ENCODE results near the gene LY6G6C. TPM values are rescaled to one million over a fixed set of nuclear protein-coding genes. Genes with fewer than 3 reads are reported as not detected.

Gene LY6G6C
- total RNA-seq, 1 donor from 2014 or later, result not detected

GRCh38 chr6:31741815-31742214 lies 20.3 kb upstream of the LY6G6C start:
- no peak for DNase-seq (ENCODE audit: low spot score)

GRCh38 chr6:31740397-31741223 lies 19.1 kb upstream of the LY6G6C start:
- no peak for DNase-seq (ENCODE audit: low spot score)

DNA sequence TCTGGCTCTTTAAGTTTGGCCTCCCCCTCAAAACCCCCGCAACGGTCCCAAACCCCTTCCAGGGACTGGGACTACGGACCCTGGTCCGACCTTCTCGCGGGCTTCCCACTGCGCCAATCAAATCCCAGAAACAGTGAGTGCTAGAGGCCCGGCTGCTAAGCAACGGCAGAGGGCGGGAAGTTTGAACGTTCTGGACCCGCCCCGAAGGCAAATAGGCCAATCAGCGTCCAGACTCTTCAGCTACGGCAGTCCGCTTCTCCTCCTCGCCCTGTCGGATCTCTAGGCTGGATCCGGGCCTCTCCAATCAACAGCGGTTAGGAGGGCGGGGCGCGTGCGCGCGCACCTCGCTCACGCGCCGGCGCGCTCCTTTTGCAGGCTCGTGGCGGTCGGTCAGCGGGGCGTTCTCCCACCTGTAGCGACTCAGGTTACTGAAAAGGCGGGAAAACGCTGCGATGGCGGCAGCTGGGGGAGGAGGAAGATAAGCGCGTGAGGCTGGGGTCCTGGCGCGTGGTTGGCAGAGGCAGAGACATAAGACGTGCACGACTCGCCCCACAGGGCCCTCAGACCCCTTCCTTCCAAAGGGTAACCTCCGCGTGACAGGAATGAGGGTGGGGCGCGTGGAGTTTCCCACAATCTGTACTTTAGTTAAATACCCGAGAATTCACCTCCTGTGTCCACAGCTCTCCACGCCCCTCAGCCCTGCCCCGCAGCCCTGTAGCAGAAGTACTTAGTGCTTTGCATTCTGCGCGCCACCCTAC lies 18.3 kb upstream of the LY6G6C start, which contains the start of gene MSH5:
Gene MSH5 (plus strand): TSS at position 367 of the 758 bp plus-strand sequence. CDS start 462 bp downstream, outside the sequence.
- peak; percentile 98 for DNase-seq (ENCODE audit: low spot score)

GRCh38 chr6:31737991-31738979 lies 16.7 kb upstream of the LY6G6C start:
- peak; percentile 79 for DNase-seq (ENCODE audit: low spot score)

DNA sequence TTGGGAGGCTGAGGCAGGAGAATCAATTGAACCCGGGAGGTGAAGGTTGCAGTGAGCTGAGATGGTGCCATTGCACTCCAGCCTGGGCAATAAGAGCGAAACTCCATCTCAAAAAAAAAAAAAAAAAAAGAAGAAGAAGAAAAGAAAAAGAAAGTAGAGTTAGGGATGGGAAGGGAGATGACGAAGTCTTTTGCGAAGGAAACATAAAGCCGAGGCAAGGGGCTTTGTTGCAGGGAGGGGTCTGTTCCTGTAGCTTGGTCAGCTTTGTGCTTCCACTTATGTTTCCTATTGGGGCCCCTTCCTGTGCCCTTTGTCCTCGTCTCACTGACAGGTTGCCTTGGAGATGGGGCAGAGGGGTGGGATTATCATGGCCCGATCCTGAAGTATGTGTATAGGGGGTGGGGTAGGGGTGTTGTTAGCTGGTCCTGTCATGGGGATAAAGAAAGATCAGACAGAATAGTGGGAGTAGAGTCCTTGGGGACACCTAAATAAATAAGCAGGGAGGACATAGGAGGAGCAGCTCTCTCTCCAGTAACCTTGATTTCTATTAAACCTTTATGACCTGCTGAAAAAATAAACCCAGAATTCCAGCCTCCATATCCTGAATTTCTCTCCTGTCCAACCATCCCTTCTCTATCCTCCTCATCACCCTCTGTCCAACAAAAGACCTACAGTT lies 15.9 kb upstream of the LY6G6C start:
- DNase-seq (ENCODE audit: low spot score), result no peak

DNA sequence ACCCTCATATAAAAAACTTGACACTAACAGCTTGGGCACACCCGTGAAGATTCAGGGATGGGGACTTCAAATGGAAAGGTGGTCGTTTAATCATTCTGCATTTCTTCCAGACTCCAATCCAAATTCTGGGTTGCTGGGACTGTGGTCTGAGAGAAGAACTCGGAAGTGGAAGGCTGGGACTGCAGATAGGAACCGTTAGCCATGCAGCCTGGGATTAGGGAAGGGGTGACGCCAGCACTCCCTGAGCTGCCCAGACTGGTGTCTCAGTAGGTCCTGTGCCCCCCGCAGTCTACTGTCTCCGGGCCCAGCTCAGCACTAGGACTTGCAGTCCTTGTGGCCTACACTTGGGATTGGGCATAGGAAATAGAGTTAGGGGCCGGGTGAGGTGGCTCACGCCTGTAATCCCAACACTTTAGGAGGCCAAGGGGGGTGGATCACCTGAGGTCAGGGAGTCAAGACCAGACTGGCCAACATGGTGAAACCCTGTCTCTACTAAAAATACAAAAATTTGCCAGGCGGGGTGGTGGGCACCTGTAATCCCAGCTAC lies 15.3 kb upstream of the LY6G6C start:
- DNase-seq (ENCODE audit: low spot score), result no peak

DNA sequence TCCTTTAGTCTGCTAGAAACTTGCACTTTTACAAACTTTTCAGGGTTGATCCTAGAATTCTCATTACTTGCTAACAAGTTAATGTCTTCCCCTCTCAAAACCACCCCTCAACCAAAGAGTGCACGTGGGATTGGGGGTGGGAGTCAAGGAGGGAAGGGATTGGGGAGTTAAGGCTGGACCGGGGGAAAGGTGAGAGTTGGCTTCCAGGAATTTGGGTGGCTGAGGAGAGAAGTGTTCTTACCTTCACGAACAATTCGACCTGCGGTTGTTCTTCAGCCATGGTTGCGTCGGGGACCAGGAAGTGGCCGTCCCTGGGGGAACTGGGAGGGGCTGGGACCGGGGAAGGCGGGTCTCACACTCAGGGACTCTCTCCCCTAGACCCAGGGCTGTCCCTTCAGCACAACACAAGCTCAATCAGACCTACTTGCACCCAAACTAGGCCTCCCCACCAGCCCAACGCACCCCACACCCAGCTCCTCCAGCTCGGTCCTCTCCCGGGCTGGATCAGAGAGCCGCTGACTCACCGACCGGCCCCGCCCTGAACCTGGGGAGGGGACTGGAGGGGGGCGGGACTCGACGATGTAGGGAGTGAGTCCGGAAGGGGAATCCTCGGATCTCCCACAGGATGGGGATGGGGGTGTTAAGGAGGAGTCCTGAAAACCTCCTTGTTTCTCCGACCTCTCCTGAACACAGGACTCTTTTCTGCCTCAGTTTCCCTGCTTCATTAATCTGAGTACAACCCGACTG lies 14.6 kb upstream of the LY6G6C start, which contains the start of gene CLIC1:
Gene CLIC1 (minus strand): TSS at position 510 of the 747 bp plus-strand sequence. CDS start 230 bp downstream, at position 280.
- peak; percentile 93 for DNase-seq (ENCODE audit: low spot score)

DNA sequence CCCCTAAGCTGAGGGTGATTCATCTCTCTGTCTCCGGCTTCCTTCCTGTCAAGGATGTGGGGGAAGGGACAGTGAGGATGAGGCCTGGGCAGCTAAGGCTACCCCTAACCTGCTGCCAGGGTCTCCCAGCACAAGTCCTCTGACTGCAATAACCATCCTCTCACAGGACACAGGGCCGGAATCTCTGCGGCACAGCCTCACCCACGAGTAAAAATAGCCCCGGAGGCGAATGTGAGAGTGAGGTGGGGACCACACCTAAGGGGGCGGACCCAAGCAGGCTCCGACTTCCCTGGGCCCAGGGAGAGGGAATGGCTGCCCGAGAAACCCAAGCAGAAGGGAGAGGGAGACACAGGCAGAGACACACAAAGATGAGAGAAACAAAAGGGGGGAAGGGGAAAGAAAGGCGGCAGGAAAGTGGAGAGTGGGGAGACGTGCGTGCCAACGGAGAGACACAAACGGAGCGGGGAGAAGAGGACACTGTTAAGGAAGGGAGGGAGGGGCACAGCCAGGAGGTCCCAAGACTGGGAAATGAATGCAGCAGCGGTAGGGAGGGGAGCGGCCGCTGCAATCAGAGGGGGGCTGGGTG lies 13.4 kb upstream of the LY6G6C start:
- peak; percentile 69 for DNase-seq (ENCODE audit: low spot score)

GRCh38 chr6:31734247-31734820 lies 12.8 kb upstream of the LY6G6C start:
- DNase-seq (ENCODE audit: low spot score), result no peak

GRCh38 chr6:31733734-31734133 lies 12.2 kb upstream of the LY6G6C start:
- DNase-seq (ENCODE audit: low spot score), result no peak

GRCh38 chr6:31732029-31732428 lies 10.5 kb upstream of the LY6G6C start:
- no peak for DNase-seq (ENCODE audit: low spot score)

DNA sequence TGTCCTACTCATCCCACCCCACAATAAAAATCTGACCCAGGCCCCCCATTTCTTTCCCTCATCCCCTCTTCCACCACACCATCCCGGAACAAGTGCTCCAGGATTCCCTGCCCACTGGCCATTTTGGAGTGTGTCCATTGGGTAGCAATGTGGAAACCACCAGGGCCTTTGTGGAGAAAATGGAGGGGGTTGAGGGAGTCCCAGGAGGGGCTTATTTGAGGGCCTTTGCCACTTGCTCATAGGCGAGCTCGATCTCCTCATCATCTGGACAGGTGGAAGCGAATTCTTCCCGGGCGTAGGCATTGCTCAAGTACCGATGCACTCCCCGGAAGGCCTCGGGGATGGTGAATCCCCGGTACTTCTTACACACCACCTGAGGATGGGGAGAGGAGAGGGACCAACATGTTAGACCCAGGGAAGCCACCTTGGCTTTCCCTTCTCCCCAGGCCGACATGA lies 9.1 kb upstream of the LY6G6C start:
- DNase-seq (ENCODE audit: low spot score), result no peak

DNA sequence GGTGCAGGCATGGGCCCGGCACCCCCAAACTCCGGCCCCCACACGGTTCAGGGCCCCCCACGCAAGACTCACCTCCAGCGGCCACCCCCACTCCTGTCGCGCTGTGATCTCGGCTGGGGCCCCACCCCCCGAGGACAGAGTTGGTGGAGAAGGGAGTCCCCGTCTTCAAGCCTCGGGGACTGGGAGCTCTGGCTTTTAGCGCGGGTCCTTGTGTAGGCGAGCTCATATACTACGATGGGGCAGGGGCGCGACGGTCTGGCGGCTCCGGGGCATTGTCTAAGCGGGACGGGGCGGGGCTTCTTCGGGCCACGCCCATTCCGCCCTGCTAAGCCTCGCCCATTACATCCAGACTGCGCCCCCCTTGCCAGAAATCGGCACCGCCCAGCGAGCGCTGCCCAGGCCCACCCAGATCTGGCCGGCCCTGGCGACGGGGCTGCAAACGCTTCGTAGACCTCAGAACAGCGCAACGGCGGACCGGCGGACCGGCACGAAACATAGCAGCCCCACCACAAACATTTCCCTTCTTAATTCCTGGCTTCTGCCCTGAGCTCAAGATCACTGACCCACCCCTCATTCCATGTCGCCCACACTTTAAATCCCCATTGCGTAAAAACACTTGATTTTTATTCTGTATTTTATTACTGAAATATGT lies 8.6 kb upstream of the LY6G6C start:
- DNase-seq (ENCODE audit: low spot score), result peak; percentile 87

GRCh38 chr6:31729515-31729978 lies 8.0 kb upstream of the LY6G6C start:
- peak; percentile 94 for DNase-seq (ENCODE audit: low spot score)

- no peak for DNase-seq (ENCODE audit: low spot score)
Measured at GRCh38 chr6:31728767-31729514, 7.4 kb upstream of the LY6G6C start, which contains the start of gene DDAH2. Gene DDAH2, minus strand, starts transcription at chr6:31729299. Its CDS starts 138 bp downstream, at chr6:31729161.

GRCh38 chr6:31727717-31728671 lies 6.4 kb upstream of the LY6G6C start:
- DNase-seq (ENCODE audit: low spot score), result no peak
